IMR-90 (cell line): ENCODE measurements around the gene TEX13A. TPM values are rescaled to one million over a fixed set of nuclear protein-coding genes. Genes with fewer than 3 reads are reported as not detected.

Experiments used
- ATAC-seq: fragments of 200-7000 bp; cut with Tn5 transposase; 2 replicates; pipeline ENCODE4 v1.9.1; 2020; ENCODE audit warnings: low read depth, mild to moderate bottlenecking, moderate library complexity
- BruUV-seq: library from RNA; stranded (reverse); fragments of 400-500 nt; replicated peaks from 2 replicates; lab custom pipeline; 2021; lab: Mats Ljungman, UMichigan
- CTCF ChIA-PET: fragments of 300-600 bp; formaldehyde crosslinking; extraction: SDS; loops from one replicate; lab custom pipeline; 2021; ENCODE audit warnings: antibody characterized with exemption; lab: Yijun Ruan, JAX
- POLR2A ChIA-PET: fragments of 300-600 bp; sonication (Branson Sonifier 250); formaldehyde crosslinking; loops from one replicate; lab custom pipeline; 2022; ENCODE audit warnings: antibody characterized with exemption; ENCODE audit not compliant: unreplicated experiment; lab: Charles Lee
- DNase-seq: peaks from one replicate; pipeline ENCODE4 v3.0.0; 2013
- H2AFZ ChIP-seq: replicated peaks from 2 replicates; pipeline ENCODE3; 2013; ENCODE audit warnings: low read length, mild to moderate bottlenecking; ENCODE audit not compliant: poor library complexity
- H2AK5ac ChIP-seq: 2 replicates; pipeline ENCODE4 v1.6.1; 2013; ENCODE audit warnings: low read depth, low read length, inconsistent platforms
- H2AK9ac ChIP-seq: replicated peaks from 2 replicates; pipeline ENCODE3; 2013; ENCODE audit warnings: mild to moderate bottlenecking, low read depth, low read length, moderate library complexity; ENCODE audit not compliant: poor library complexity
- H2BK120ac ChIP-seq: 2 replicates; pipeline ENCODE4 v1.6.1; 2013; ENCODE audit warnings: low read depth, low read length, inconsistent platforms
- H2BK15ac ChIP-seq: 3 replicates; pipeline ENCODE4 v1.6.1; 2013; ENCODE audit warnings: low read depth, low read length, inconsistent platforms
- H2BK20ac ChIP-seq: 2 replicates; pipeline ENCODE4 v1.6.1; 2013; ENCODE audit warnings: low read depth, mild to moderate bottlenecking, inconsistent platforms, low read length, moderate library complexity
- H2BK5ac ChIP-seq: 2 replicates; pipeline ENCODE4 v1.6.1; 2013; ENCODE audit warnings: mild to moderate bottlenecking, low read depth, low read length, inconsistent platforms; ENCODE audit not compliant: poor library complexity, severe bottlenecking
- H3K14ac ChIP-seq: replicated peaks from 2 replicates; pipeline ENCODE4 v1.6.1; 2013; ENCODE audit warnings: low read depth, low read length, inconsistent platforms
- H3K18ac ChIP-seq: 2 replicates; pipeline ENCODE4 v1.6.1; 2013; ENCODE audit warnings: low read depth, low read length, control low read depth
- H3K23ac ChIP-seq: 2 replicates; pipeline ENCODE4 v1.6.1; 2013; ENCODE audit warnings: low read depth, low read length, inconsistent platforms
- H3K27ac ChIP-seq: 2 replicates; pipeline ENCODE4 v1.5.1; 2013; ENCODE audit warnings: mild to moderate bottlenecking, control low read depth, low read length; ENCODE audit not compliant: insufficient read depth
- H3K27me3 ChIP-seq: 2 replicates; pipeline ENCODE4 v1.6.1; 2013; ENCODE audit warnings: low read length; ENCODE audit not compliant: control insufficient read depth, insufficient read depth
- H3K36me3 ChIP-seq: 2 replicates; pipeline ENCODE4 v1.6.1; 2013; ENCODE audit warnings: low read length, mixed read lengths; ENCODE audit not compliant: control insufficient read depth, insufficient read depth
- H3K4ac ChIP-seq: 2 replicates; pipeline ENCODE4 v1.6.1; 2013; ENCODE audit warnings: low read depth, low read length, inconsistent platforms
- H3K4me1 ChIP-seq: 2 replicates; pipeline ENCODE4 v1.6.1; 2013; ENCODE audit warnings: low read length, mixed read lengths; ENCODE audit not compliant: control insufficient read depth, insufficient read depth
- H3K4me2 ChIP-seq: 2 replicates; pipeline ENCODE4 v1.6.1; 2013; ENCODE audit warnings: low read depth, mild to moderate bottlenecking, control low read depth, low read length, moderate library complexity
- H3K4me3 ChIP-seq: 2 replicates; pipeline ENCODE4 v1.5.1; 2013; ENCODE audit warnings: low read depth, mild to moderate bottlenecking, control low read depth, low read length, moderate library complexity; ENCODE audit not compliant: insufficient read depth
- H3K56ac ChIP-seq: 2 replicates; pipeline ENCODE4 v1.6.1; 2013; ENCODE audit warnings: low read length, inconsistent platforms; ENCODE audit not compliant: insufficient read depth; ENCODE audit errors: extremely low read depth
- H3K79me1 ChIP-seq, 2 experiments: 2 replicates each; pipeline ENCODE4 v1.6.1; 2013; ENCODE audit warnings: low read length in 2 of 2, inconsistent platforms in 1 of 2, low read depth in 1 of 2
- H3K9ac ChIP-seq: 2 replicates; pipeline ENCODE4 v1.6.1; 2013; ENCODE audit warnings: low read depth, low read length, control low read depth
- H3K9me1 ChIP-seq: 2 replicates; pipeline ENCODE4 v1.6.1; 2013; ENCODE audit warnings: low read length, inconsistent platforms; ENCODE audit not compliant: insufficient read depth
- H3K9me3 ChIP-seq: 2 replicates; pipeline ENCODE4 v1.6.1; 2013; ENCODE audit warnings: low read length; ENCODE audit not compliant: control insufficient read depth, insufficient read depth
- H4K20me1 ChIP-seq: 2 replicates; pipeline ENCODE4 v1.6.1; 2013; ENCODE audit warnings: low read length, inconsistent platforms; ENCODE audit not compliant: insufficient read depth
- H4K5ac ChIP-seq: 2 replicates; pipeline ENCODE4 v1.6.1; 2013; ENCODE audit warnings: mild to moderate bottlenecking, low read depth, low read length, control low read depth
- H4K8ac ChIP-seq, 2 experiments: 2 replicates each; pipeline ENCODE4 v1.6.1; 2013; ENCODE audit warnings: low read depth in 2 of 2, low read length in 2 of 2, control low read depth in 1 of 2, inconsistent platforms in 1 of 2
- H4K91ac ChIP-seq: 2 replicates; pipeline ENCODE4 v1.6.1; 2013; ENCODE audit warnings: low read depth, low read length, inconsistent platforms; ENCODE audit not compliant: insufficient read depth
- BHLHE40 ChIP-seq: fragments of 150-350 bp; IDR thresholded peaks from 2 replicates; pipeline ENCODE4 v1.6.1; 2016; ENCODE audit warnings: mild to moderate bottlenecking, low read depth, low read length
- CEBPB ChIP-seq: IDR thresholded peaks from 2 replicates; pipeline ENCODE4 v1.6.1; 2012; ENCODE audit warnings: low read depth, low read length, improper control_type of control experiment
- CHD1 ChIP-seq: IDR thresholded peaks from 2 replicates; pipeline ENCODE4 v1.6.1; 2012; ENCODE audit warnings: low read depth, low read length, improper control_type of control experiment
- FOS ChIP-seq: fragments of 150-350 bp; IDR thresholded peaks from 2 replicates; pipeline ENCODE4 v1.6.1; 2016; ENCODE audit warnings: low read depth, low read length
- MAFK ChIP-seq: IDR thresholded peaks from 2 replicates; pipeline ENCODE4 v1.6.1; 2012; ENCODE audit warnings: low read depth, low read length, improper control_type of control experiment
- MAZ ChIP-seq: IDR thresholded peaks from 2 replicates; pipeline ENCODE4 v1.6.1; 2012; ENCODE audit warnings: low read depth, mild to moderate bottlenecking, low read length, improper control_type of control experiment, moderate library complexity, borderline replicate concordance
- MXI1 ChIP-seq: IDR thresholded peaks from 2 replicates; pipeline ENCODE4 v1.6.1; 2012; ENCODE audit warnings: low read depth, mild to moderate bottlenecking, low read length, moderate library complexity, borderline replicate concordance
- NFE2L2 ChIP-seq: fragments of 150-350 bp; IDR thresholded peaks from 2 replicates; pipeline ENCODE4 v1.6.1; 2016; ENCODE audit warnings: low read depth, mild to moderate bottlenecking, low read length
- POLR2A ChIP-seq: IDR thresholded peaks from 2 replicates; pipeline ENCODE4 v1.6.1; 2012; ENCODE audit warnings: mild to moderate bottlenecking, low read depth, low read length
- RAD21 ChIP-seq: IDR thresholded peaks from 2 replicates; pipeline ENCODE4 v1.6.1; 2012; ENCODE audit warnings: low read length, improper control_type of control experiment
- RCOR1 ChIP-seq: IDR thresholded peaks from 2 replicates; pipeline ENCODE4 v1.6.1; 2012; ENCODE audit warnings: mild to moderate bottlenecking, low read length, improper control_type of control experiment; ENCODE audit not compliant: insufficient replicate concordance
- RFX5 ChIP-seq: IDR thresholded peaks from 2 replicates; pipeline ENCODE4 v1.8.0; 2012; ENCODE audit warnings: low read depth, mild to moderate bottlenecking, low read length, moderate library complexity
- SMC3 ChIP-seq: fragments of 150-350 bp; IDR thresholded peaks from 2 replicates; pipeline ENCODE4 v1.6.1; 2016; ENCODE audit warnings: low read depth, mild to moderate bottlenecking, antibody characterized with exemption, low read length, moderate library complexity
- WGBS, 2 experiments: methylation state at CpG; one replicate each; pipeline versions ENCODE4 v1.1.5 to v1.1.7; 2013; ENCODE audit warnings: missing lambda C conversion rate in 2 of 2; ENCODE audit not compliant: insufficient read length in 1 of 2; ENCODE audit errors: extremely low coverage in 2 of 2; 5-methylcytosine and 5-hydroxymethylcytosine counted together
- dilution Hi-C: fragments of 300-500 bp; cut with HindIII; formaldehyde crosslinking; loops from one replicate; pipeline ENCODE4 v1.14.3; 2018; ENCODE audit warnings: low sequenced_read_pairs; ENCODE audit not compliant: unreplicated experiment
- in situ Hi-C: fragments of 300-500 bp; cut with MboI; formaldehyde crosslinking; loops from 3 replicates; pipeline ENCODE4 v1.14.3; 2019; ENCODE audit warnings: low sequenced_read_pairs, inconsistent platforms, mixed read lengths
- intact Hi-C: fragments of 100-400 bp; cut with micrococcal nuclease; formaldehyde crosslinking; loops from 2 replicates; pipeline ENCODE4 v1.10.0; 2022
- polyA plus RNA-seq, 3 experiments: library from polyadenylated mRNA; depleted of rRNA; stranded (reverse); fragments of >200 nt; gene quantifications; 2 replicates each; pipeline ENCODE4 v1.2.3, GENCODE V29; 2012; ENCODE audit warnings: low replicate concordance in 1 of 3
- total RNA-seq: library from RNA; depleted of rRNA; stranded (reverse); fragments of >200 nt; gene quantifications from 2 replicates; pipeline ENCODE4 v1.2.3, GENCODE V29; 2012
- TF ChIP-seq, protein P1 (sequence below): conservative IDR thresholded peaks from 2 replicates; pipeline ENCODE4 v1.5.1; 2012; ENCODE audit warnings: mild to moderate bottlenecking, low read depth, low read length, improper control_type of control experiment
- TF ChIP-seq, protein P2 (sequence below): fragments of 150-350 bp; IDR thresholded peaks from 2 replicates; pipeline ENCODE4 v1.6.1; 2016; ENCODE audit warnings: low read depth, mild to moderate bottlenecking, low read length, moderate library complexity, borderline replicate concordance
- TF ChIP-seq, protein P3 (sequence below): fragments of 150-350 bp; IDR thresholded peaks from 2 replicates; pipeline ENCODE4 v1.6.1; 2017; ENCODE audit warnings: mild to moderate bottlenecking, antibody characterized with exemption, low read length, low read depth

Gene TEX13A
- total and polyA plus RNA-seq, 2 of the 4 experiments (the other 2 are of a cell fraction) = not detected

DNA sequence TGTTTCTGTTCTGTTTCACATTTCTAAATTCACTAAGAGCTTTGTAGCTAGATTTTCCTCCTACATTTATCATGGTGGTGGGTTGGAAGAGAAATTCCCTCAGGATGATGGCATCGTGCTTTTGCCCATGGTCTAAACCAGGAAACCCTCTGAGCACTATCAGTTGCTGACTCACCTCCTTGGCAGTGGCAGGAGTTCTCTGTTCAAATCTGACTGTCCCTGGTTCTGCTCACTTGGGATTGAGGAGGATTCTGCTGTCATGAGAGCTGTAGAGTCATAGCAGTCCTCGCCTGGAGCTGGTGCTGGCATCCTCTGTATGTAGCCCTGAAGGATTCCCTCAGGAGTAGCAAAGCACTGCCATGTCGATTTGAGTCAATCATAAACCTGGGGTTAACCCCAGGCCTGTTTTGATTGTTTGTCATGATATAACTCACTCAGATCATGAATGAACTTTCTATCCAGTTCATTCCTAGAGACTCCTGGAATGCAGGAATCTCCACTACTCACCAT is 9.4 kb downstream of the TEX13A start:
- Histone ChIP-seq H3K27me3 (no peaks in the 10 kb centered on the region; the same call in 1 of the 2 replicates), H3K4me1 (no peaks in the 10 kb centered on the region), H3K9ac (no peak overlapping the region), H2BK20ac (no peak overlapping the region), H3K14ac (no peak overlapping the region), H3K4me3 (no peak overlapping the region), H2BK5ac (no peak overlapping the region), H4K5ac (no peak overlapping the region), H2AK9ac (no peak overlapping the region), H3K9me3 (peaks cover 2% of the 10 kb centered on the region; the same call in 1 of the 2 replicates), H2BK120ac (no peak overlapping the region), H3K79me1 (no peaks in the 10 kb centered on the region), H3K4me2 (no peak overlapping the region), H3K36me3 (no peaks in the 10 kb centered on the region), H3K9me1 (no peaks in the 10 kb centered on the region), H2AFZ (no peak overlapping the region), H4K20me1 (no peaks in the 10 kb centered on the region), H4K91ac (no peak overlapping the region), H3K27ac (no peak overlapping the region), H3K56ac (no peak overlapping the region), H2BK15ac (no peak overlapping the region), H4K8ac (no peak overlapping the region), H3K4ac (no peak overlapping the region), H2AK5ac (no peak overlapping the region), H3K23ac (no peak overlapping the region), H3K18ac (no peak overlapping the region)
- no TSS peak for BruUV-seq
- in situ Hi-C loops = no loop called here
- dilution Hi-C loops = no loop called here
- no peak for TF ChIP-seq BHLHE40
- no peak for TF ChIP-seq NFE2L2
- TF ChIP-seq MXI1 = no peak
- no peak for TF ChIP-seq SMC3
- TF ChIP-seq, protein P1, sequence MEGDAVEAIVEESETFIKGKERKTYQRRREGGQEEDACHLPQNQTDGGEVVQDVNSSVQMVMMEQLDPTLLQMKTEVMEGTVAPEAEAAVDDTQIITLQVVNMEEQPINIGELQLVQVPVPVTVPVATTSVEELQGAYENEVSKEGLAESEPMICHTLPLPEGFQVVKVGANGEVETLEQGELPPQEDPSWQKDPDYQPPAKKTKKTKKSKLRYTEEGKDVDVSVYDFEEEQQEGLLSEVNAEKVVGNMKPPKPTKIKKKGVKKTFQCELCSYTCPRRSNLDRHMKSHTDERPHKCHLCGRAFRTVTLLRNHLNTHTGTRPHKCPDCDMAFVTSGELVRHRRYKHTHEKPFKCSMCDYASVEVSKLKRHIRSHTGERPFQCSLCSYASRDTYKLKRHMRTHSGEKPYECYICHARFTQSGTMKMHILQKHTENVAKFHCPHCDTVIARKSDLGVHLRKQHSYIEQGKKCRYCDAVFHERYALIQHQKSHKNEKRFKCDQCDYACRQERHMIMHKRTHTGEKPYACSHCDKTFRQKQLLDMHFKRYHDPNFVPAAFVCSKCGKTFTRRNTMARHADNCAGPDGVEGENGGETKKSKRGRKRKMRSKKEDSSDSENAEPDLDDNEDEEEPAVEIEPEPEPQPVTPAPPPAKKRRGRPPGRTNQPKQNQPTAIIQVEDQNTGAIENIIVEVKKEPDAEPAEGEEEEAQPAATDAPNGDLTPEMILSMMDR = no peak
- TF ChIP-seq CEBPB = no peak
- TF ChIP-seq RAD21 = no peak
- no peak for TF ChIP-seq MAFK
- TF ChIP-seq RCOR1 = no peak
- no peak for TF ChIP-seq MAZ
- TF ChIP-seq CHD1 = no peak
- TF ChIP-seq, protein P2, sequence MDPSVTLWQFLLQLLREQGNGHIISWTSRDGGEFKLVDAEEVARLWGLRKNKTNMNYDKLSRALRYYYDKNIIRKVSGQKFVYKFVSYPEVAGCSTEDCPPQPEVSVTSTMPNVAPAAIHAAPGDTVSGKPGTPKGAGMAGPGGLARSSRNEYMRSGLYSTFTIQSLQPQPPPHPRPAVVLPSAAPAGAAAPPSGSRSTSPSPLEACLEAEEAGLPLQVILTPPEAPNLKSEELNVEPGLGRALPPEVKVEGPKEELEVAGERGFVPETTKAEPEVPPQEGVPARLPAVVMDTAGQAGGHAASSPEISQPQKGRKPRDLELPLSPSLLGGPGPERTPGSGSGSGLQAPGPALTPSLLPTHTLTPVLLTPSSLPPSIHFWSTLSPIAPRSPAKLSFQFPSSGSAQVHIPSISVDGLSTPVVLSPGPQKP = no peak
- no peak for TF ChIP-seq RFX5
- TF ChIP-seq POLR2A = no peak
- no peak for TF ChIP-seq FOS
- TF ChIP-seq, protein P3, sequence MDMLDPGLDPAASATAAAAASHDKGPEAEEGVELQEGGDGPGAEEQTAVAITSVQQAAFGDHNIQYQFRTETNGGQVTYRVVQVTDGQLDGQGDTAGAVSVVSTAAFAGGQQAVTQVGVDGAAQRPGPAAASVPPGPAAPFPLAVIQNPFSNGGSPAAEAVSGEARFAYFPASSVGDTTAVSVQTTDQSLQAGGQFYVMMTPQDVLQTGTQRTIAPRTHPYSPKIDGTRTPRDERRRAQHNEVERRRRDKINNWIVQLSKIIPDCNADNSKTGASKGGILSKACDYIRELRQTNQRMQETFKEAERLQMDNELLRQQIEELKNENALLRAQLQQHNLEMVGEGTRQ = no peak
- intact Hi-C loops = no loop called here
- ATAC-seq (no peak), DNase-seq (no peak)
- ChIA-PET POLR2A (no interaction called here), CTCF (no interaction called here)
- WGBS, 2 experiments = 0% methylated on average over 1 of the region's 3 CpGs; no CpG with 5 or more reads in 1 of the 2 experiments
